RPMI7951 (cell line): Measurements from ENCODE around the gene ARF1. TPM values are rescaled to one million over a fixed set of nuclear protein-coding genes. Genes with fewer than 3 reads are reported as not detected.
"Not testable (repeated sequence)": the region's sequence is repeated elsewhere in the genome, so short reads cannot be mapped to it uniquely, and the experiment has no call there.

Source experiments
- DNase-seq: peaks from one replicate; pipeline ENCODE4 v3.0.0-alpha.2; 2012; ENCODE audit warnings: low read depth
- total RNA-seq: library from RNA; depleted of rRNA; stranded (reverse); fragments of >200 nt; shearing (Covaris generic); gene quantifications from 2 replicates; pipeline ENCODE4 v1.2.3, GENCODE V29; 2014

Gene ARF1
- total RNA-seq, 1 experiment from 2014 or later = 218 TPM

- peak; percentile 35 for DNase-seq
These were observed 19.7 kb downstream of the ARF1 start for GRCh38 chr1:228101994-228102790.

GRCh38 chr1:228102791-228103620, 20.5 kb downstream of the ARF1 start, which contains the start of gene C1orf35:
TSS of gene C1orf35 (minus strand) at chr1:228103325. CDS start at chr1:228103227, 98 bp downstream.
- DNase-seq = peak; percentile 86

- no peak for DNase-seq
These were observed 22.2 kb downstream of the ARF1 start for GRCh38 chr1:228104526-228105269.

GRCh38 chr1:228105270-228105995, 22.9 kb downstream of the ARF1 start:
- DNase-seq = no peak

- DNase-seq = no peak
These were observed 23.7 kb downstream of the ARF1 start for GRCh38 chr1:228105996-228106799.

- no peak for DNase-seq
These were observed 24.2 kb downstream of the ARF1 start for GRCh38 chr1:228106800-228107054.

- DNase-seq = no peak
These were observed 25.1 kb downstream of the ARF1 start for GRCh38 chr1:228107636-228108035.

- DNase-seq = no peak
These were observed 25.7 kb downstream of the ARF1 start for GRCh38 chr1:228108055-228108690.

- DNase-seq = no peak
These were observed 26.2 kb downstream of the ARF1 start for GRCh38 chr1:228108742-228109072.

GRCh38 chr1:228109073-228109961, 26.8 kb downstream of the ARF1 start, which contains the start of gene MRPL55:
TSS of gene MRPL55 (minus strand) at chr1:228109299. CDS start at chr1:228108260, 1,039 bp downstream.
- DNase-seq = peak; percentile 92

- peak; percentile 29 for DNase-seq
These were observed 27.5 kb downstream of the ARF1 start for GRCh38 chr1:228109962-228110488.

GRCh38 chr1:228110556-228110955, 28.0 kb downstream of the ARF1 start:
- DNase-seq = no peak

- not testable (repeated sequence) for DNase-seq
These were observed 28.8 kb downstream of the ARF1 start for GRCh38 chr1:228111315-228111714.

GRCh38 chr1:228112167-228112566, 29.7 kb downstream of the ARF1 start:
- no peak for DNase-seq

GRCh38 chr1:228112617-228113016, 30.1 kb downstream of the ARF1 start:
- no peak for DNase-seq

GRCh38 chr1:228114827-228115226, 32.3 kb downstream of the ARF1 start:
- DNase-seq = no peak

GRCh38 chr1:228117335-228117734, 34.8 kb downstream of the ARF1 start:
- DNase-seq = no peak

- DNase-seq = no peak
These were observed 35.5 kb downstream of the ARF1 start for GRCh38 chr1:228118040-228118439.

- no peak for DNase-seq
These were observed 37.8 kb downstream of the ARF1 start for GRCh38 chr1:228120351-228120750.
